ENCODE measurements around the gene CATSPERZ.

CATSPERZ gene

GRCh38 chr11:64259533-64260067, 40.6 kb upstream of the CATSPERZ start:
- H3K4me3 ChIP-seq (ENCODE audit: low read length, poor library complexity, severe bottlenecking): no peak overlapping the region
- no peak overlapping the region for H2AFZ ChIP-seq (ENCODE audit: low read length)
- no peaks in the 10 kb centered on the region for H3K79me2 ChIP-seq (ENCODE audit: insufficient read depth, low read length)
- H3K9me2 ChIP-seq (replicated peaks; ENCODE audit: low read depth, low read length): no peaks in the 10 kb centered on the region
- H3K9ac ChIP-seq (ENCODE audit: low read depth, low read length, poor library complexity, severe bottlenecking): no peak overlapping the region
- no peaks in the 10 kb centered on the region for H3K4me1 ChIP-seq (ENCODE audit: insufficient read depth, low read length, poor library complexity, severe bottlenecking)
- no peaks in the 10 kb centered on the region for H3K27me3 ChIP-seq (ENCODE audit: insufficient read depth, low read length, poor library complexity, severe bottlenecking)
- no peaks in the 10 kb centered on the region for H3K36me3 ChIP-seq (ENCODE audit: insufficient read depth, low read length)
- H3K9me3 ChIP-seq (ENCODE audit: insufficient read depth, low read depth, low read length): no peaks in the 10 kb centered on the region
- H4K20me1 ChIP-seq (ENCODE audit: insufficient read depth, low read length, poor library complexity, severe bottlenecking): no peaks in the 10 kb centered on the region
- no peaks in the 10 kb centered on the region for H3F3A ChIP-seq (ENCODE audit: low read depth)
- no peak overlapping the region for H3K4me2 ChIP-seq (ENCODE audit: low read depth, low read length, poor library complexity, severe bottlenecking)
- TF ChIP-seq CTCF (conservative IDR thresholded peaks at IDR 0.05; ENCODE audit: low read length): no peak
- no peak for TF ChIP-seq EZH2phosphoT487 (IDR thresholded peaks at IDR 0.05; ENCODE audit: borderline replicate concordance)

- Histone ChIP-seq H3F3A (ENCODE audit: low read depth) (no peaks in the 10 kb centered on the region), H2AFZ (ENCODE audit: low read length) (no peak overlapping the region), H3K79me2 (ENCODE audit: insufficient read depth, low read length) (no peaks in the 10 kb centered on the region), H4K20me1 (ENCODE audit: insufficient read depth, low read length, poor library complexity, severe bottlenecking) (no peaks in the 10 kb centered on the region), H3K9ac (ENCODE audit: low read depth, low read length, poor library complexity, severe bottlenecking) (no peak overlapping the region), H3K4me1 (ENCODE audit: insufficient read depth, low read length, poor library complexity, severe bottlenecking) (no peaks in the 10 kb centered on the region), H3K27me3 (ENCODE audit: insufficient read depth, low read length, poor library complexity, severe bottlenecking) (no peaks in the 10 kb centered on the region), H3K4me3 (ENCODE audit: low read length, poor library complexity, severe bottlenecking) (no peak overlapping the region), H3K36me3 (ENCODE audit: insufficient read depth, low read length) (no peaks in the 10 kb centered on the region), H3K9me3 (ENCODE audit: insufficient read depth, low read depth, low read length) (no peaks in the 10 kb centered on the region), H3K4me2 (ENCODE audit: low read depth, low read length, poor library complexity, severe bottlenecking) (no peak overlapping the region), H3K9me2 (replicated peaks; ENCODE audit: low read depth, low read length) (no peaks in the 10 kb centered on the region)
- TF ChIP-seq EZH2phosphoT487 (IDR thresholded peaks at IDR 0.05; ENCODE audit: borderline replicate concordance) (no peak), CTCF (conservative IDR thresholded peaks at IDR 0.05; ENCODE audit: low read length) (no peak)
Observed at GRCh38 chr11:64260147-64260708, 39.9 kb upstream of the CATSPERZ start.

DNA sequence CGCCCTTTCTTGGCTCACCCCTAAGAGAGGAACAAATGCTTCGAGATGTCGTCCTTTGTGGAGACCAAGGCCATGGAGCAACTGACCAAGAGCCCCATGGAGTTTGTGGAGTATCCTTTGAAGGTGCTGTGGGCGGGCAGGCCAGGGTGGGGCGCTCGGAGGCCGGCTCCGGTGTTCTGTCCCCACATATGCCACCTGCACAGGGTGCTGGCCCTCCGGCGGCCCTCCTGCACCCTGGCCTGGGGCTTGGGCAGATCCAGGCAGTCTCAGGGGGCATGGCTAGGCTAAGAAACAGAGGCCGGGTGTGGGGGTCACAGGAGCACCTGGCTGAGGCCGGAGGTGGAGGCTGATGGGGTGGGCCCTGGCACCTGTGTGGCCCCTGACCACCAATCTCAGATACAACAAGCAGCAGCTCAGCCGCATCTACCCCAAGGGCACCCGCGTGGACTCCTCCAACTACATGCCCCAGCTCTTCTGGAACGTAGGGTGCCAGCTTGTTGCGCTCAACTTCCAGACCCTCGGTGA, 38.5 kb upstream of the CATSPERZ start:
- no peaks in the 10 kb centered on the region for H3K36me3 ChIP-seq (ENCODE audit: insufficient read depth, low read length)
- no peaks in the 10 kb centered on the region for H3K9me3 ChIP-seq (ENCODE audit: insufficient read depth, low read depth, low read length)
- no peaks in the 10 kb centered on the region for H3K4me1 ChIP-seq (ENCODE audit: insufficient read depth, low read length, poor library complexity, severe bottlenecking)
- TF ChIP-seq CTCF (conservative IDR thresholded peaks at IDR 0.05; ENCODE audit: low read length): no peak
- TF ChIP-seq EZH2phosphoT487 (IDR thresholded peaks at IDR 0.05; ENCODE audit: borderline replicate concordance): no peak
- H3K79me2 ChIP-seq (ENCODE audit: insufficient read depth, low read length): no peaks in the 10 kb centered on the region
- H3F3A ChIP-seq (ENCODE audit: low read depth): no peaks in the 10 kb centered on the region
- H2AFZ ChIP-seq (ENCODE audit: low read length): no peak overlapping the region
- H3K27me3 ChIP-seq (ENCODE audit: insufficient read depth, low read length, poor library complexity, severe bottlenecking): no peaks in the 10 kb centered on the region
- no peaks in the 10 kb centered on the region for H3K9me2 ChIP-seq (replicated peaks; ENCODE audit: low read depth, low read length)
- H3K4me2 ChIP-seq (ENCODE audit: low read depth, low read length, poor library complexity, severe bottlenecking): no peak overlapping the region
- no peaks in the 10 kb centered on the region for H4K20me1 ChIP-seq (ENCODE audit: insufficient read depth, low read length, poor library complexity, severe bottlenecking)
- H3K9ac ChIP-seq (ENCODE audit: low read depth, low read length, poor library complexity, severe bottlenecking): no peak overlapping the region
- no peak overlapping the region for H3K4me3 ChIP-seq (ENCODE audit: low read length, poor library complexity, severe bottlenecking)
